Activated CD8-positive, alpha-beta memory T cell treated with anti-CD3 and anti-CD28 coated beads for 36 hours (primary cell): ENCODE data around the gene GZMM. TPM values are rescaled to one million over a fixed set of nuclear protein-coding genes. Genes with fewer than 3 reads are reported as not detected.
"Not testable (repeated sequence)": the region's sequence is repeated elsewhere in the genome, so short reads cannot be mapped to it uniquely, and the experiment has no call there.

Experiments
- CTCF ChIA-PET: fragments of 350-600 bp; sonication (Branson Sonifier 250); formaldehyde crosslinking; loops from one replicate; lab custom pipeline; 2021; ENCODE audit warnings: antibody characterized with exemption; lab: Charles Lee
- POLR2A ChIA-PET: fragments of 350-600 bp; sonication (Branson Sonifier 250); formaldehyde crosslinking; loops from one replicate; lab custom pipeline; 2021; ENCODE audit warnings: antibody characterized with exemption; lab: Charles Lee
- total RNA-seq, 2 experiments: library from RNA; stranded (reverse); gene quantifications; one replicate each; pipeline ENCODE4 v1.2.3, GENCODE V29; 2021

Gene GZMM
- total RNA-seq, 2 experiments from 2014 or later = 45.0 to 46.8 TPM

- ChIA-PET POLR2A (no interaction called here), CTCF (interaction anchor here (0.8 to 1.7 kb wide), 12 partner anchors 11 to 155 kb away, joined by 3 to 6 read pairs (median 4); partner anchors contain the start of genes BSG and GZMM)
Observed at GRCh38 chr19:584240-585001, 40.6 kb downstream of the GZMM start.

- CTCF ChIA-PET = interaction anchor here (0.9 to 1.7 kb wide), 7 partner anchors 10 to 154 kb away, joined by 3 to 6 read pairs (median 4); no protein-coding TSS in a partner anchor
- POLR2A ChIA-PET = not testable (repeated sequence)
Observed at GRCh38 chr19:585146-585545, 41.3 kb downstream of the GZMM start.

- ChIA-PET CTCF (interaction anchor here (3.3 kb wide), 1 partner anchor 54 kb away, joined by 9 read pairs; the partner anchor contains the start of gene CDC34), POLR2A (no interaction called here)
Observed at GRCh38 chr19:585551-586110, 41.8 kb downstream of the GZMM start.

- POLR2A ChIA-PET = no interaction called here
- CTCF ChIA-PET = interaction anchor here (0.6 to 3.3 kb wide), 3 partner anchors 10 to 57 kb away, joined by 3 to 9 read pairs (median 4); partner anchors contain the start of gene CDC34
Observed at GRCh38 chr19:588093-588740, 44.4 kb downstream of the GZMM start.

- ChIA-PET POLR2A (no interaction called here), CTCF (interaction anchor here (0.6 to 3.3 kb wide), 3 partner anchors 11 to 57 kb away, joined by 3 to 9 read pairs (median 4); partner anchors contain the start of gene CDC34)
Observed at GRCh38 chr19:588741-589692, 45.2 kb downstream of the GZMM start.

GRCh38 chr19:589693-590395, 46.0 kb downstream of the GZMM start, which contains the start of gene HCN2:
HCN2 (plus strand) TSS chr19:589881; CDS start chr19:589946, 65 bp downstream.
- ChIA-PET POLR2A (no interaction called here), CTCF (no interaction called here)

GRCh38 chr19:590396-590745, 46.5 kb downstream of the GZMM start:
- POLR2A ChIA-PET = no interaction called here
- CTCF ChIA-PET = no interaction called here

GRCh38 chr19:590750-591098, 46.9 kb downstream of the GZMM start:
- ChIA-PET CTCF (no interaction called here), POLR2A (no interaction called here)

GRCh38 chr19:591099-591958, 47.5 kb downstream of the GZMM start:
- POLR2A ChIA-PET = no interaction called here
- CTCF ChIA-PET = no interaction called here

GRCh38 chr19:592101-592500, 48.2 kb downstream of the GZMM start:
- ChIA-PET CTCF (no interaction called here), POLR2A (no interaction called here)

GRCh38 chr19:593055-593454, 49.2 kb downstream of the GZMM start:
- POLR2A ChIA-PET = no interaction called here
- CTCF ChIA-PET = no interaction called here

- POLR2A ChIA-PET = no interaction called here
- CTCF ChIA-PET = no interaction called here
Observed at GRCh38 chr19:593505-593904, 49.7 kb downstream of the GZMM start.

GRCh38 chr19:594265-594870, 50.5 kb downstream of the GZMM start:
- POLR2A ChIA-PET = no interaction called here
- CTCF ChIA-PET = no interaction called here

- ChIA-PET CTCF (interaction anchor here (1.0 kb wide), 1 partner anchor 11 kb away, joined by 3 read pairs; no protein-coding TSS in a partner anchor), POLR2A (no interaction called here)
Observed at GRCh38 chr19:595326-596262, 51.7 kb downstream of the GZMM start.

- CTCF ChIA-PET = no interaction called here
Observed at GRCh38 chr19:596263-596655, 52.4 kb downstream of the GZMM start.

More at GRCh38 chr19:596263-596655, 52.4 kb downstream of the GZMM start:
- POLR2A ChIA-PET = no interaction called here
